Sigmoid colon (tissue), 4 donors: ENCODE data around the gene ZFYVE28.

Experiments used
- EP300 ChIP-seq, 4 donors: sonication (generic); formaldehyde crosslinking; IDR thresholded peaks; one replicate each; pipeline ENCODE4 v1.6.1; 2017; ENCODE audit warnings: antibody characterized with exemption in 4 of 4
- POLR2A ChIP-seq, 2 donors: fragments of 450-650 bp; IDR thresholded peaks; one replicate each; pipeline ENCODE4 v1.6.1; 2016; ENCODE audit warnings: antibody characterized with exemption in 2 of 2, mild to moderate bottlenecking in 2 of 2, moderate library complexity in 2 of 2

DNA sequence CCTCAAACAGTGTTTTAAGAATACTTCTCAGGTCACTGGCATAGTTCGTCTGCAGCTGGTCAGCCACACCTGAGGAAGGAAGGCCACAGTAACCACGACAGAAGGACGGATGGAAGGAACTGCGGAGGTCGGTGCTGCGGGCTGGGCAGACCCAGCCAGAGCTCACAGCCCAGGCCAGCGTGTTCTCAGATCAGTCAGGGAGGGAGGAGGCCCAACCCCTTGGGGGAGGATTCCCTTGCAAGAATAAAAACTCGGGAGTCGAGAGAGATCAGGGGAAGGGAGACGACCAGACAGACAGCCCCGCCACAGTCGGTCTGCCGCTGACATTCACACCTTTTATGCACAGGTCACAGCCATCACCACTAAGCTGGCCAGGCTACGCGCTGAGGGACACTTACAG is 145.2 kb downstream of the ZFYVE28 start:
- TF ChIP-seq POLR2A (IDR thresholded peaks at IDR 0.05), result no peak
- TF ChIP-seq EP300 (IDR thresholded peaks at IDR 0.05), result no peak
